Adrenal gland (tissue), 12 donors: Measurements from ENCODE around the gene TNFAIP8. TPM values are rescaled to one million over a fixed set of nuclear protein-coding genes. Genes with fewer than 3 reads are reported as not detected.
A peak's percentile ranks its signal among the peaks of the same experiment; 100 is the strongest.

Source experiments
- DNase-seq, 7 donors: peaks; one replicate each; pipeline ENCODE4 v3.0.0-alpha.2; 2019 to 2020
- H3K27ac ChIP-seq, 5 donors: fragments of 200-600 bp; sonication (generic) in 4 of 5; 1 replicate in 3 of 5; 2 replicates in 2 of 5; pipeline versions ENCODE4 v1.5.1 to v1.8.0; 2016 to 2020; ENCODE audit warnings: mild to moderate bottlenecking in 1 of 5
- H3K27me3 ChIP-seq: fragments of 200-600 bp; 2 replicates; pipeline ENCODE4 v1.8.0; 2021
- H3K36me3 ChIP-seq, 2 donors: fragments of 200-600 bp; replicated peaks in 1 of 2; 1 replicate in 1 of 2; 2 replicates in 1 of 2; pipeline versions ENCODE4 v1.5.1 to v1.8.0; 2018 to 2022
- H3K4me1 ChIP-seq, 2 donors: fragments of 200-600 bp; replicated peaks in 1 of 2; 1 replicate in 1 of 2; 2 replicates in 1 of 2; pipeline versions ENCODE4 v1.5.1 to v1.8.0; 2018 to 2021
- H3K4me3 ChIP-seq, 4 donors: fragments of 200-600 bp; sonication (generic) in 3 of 4; one replicate each; pipeline ENCODE4 v1.5.1; 2016 to 2018
- H3K9me3 ChIP-seq, 3 donors: fragments of 200-600 bp; sonication (generic) in 1 of 3; replicated peaks in 1 of 3; 1 replicate in 2 of 3; 2 replicates in 1 of 3; pipeline versions ENCODE4 v1.5.1 to v1.8.0; 2016 to 2021
- CTCF ChIP-seq, 6 experiments: fragments of 450-650 bp in 4 of 6; fragments of 200-600 bp in 2 of 6; sonication (generic) in 1 of 6; IDR thresholded peaks; 1 replicate in 5 of 6; 2 replicates in 1 of 6; pipeline versions ENCODE4 v1.5.1 to v1.8.0; 2016 to 2021; ENCODE audit warnings: antibody characterized with exemption in 6 of 6, mild to moderate bottlenecking in 2 of 6, moderate library complexity in 1 of 6
- POLR2A ChIP-seq, 2 donors: fragments of 450-650 bp; IDR thresholded peaks; one replicate each; pipeline ENCODE4 v1.6.1; 2017; ENCODE audit warnings: antibody characterized with exemption in 2 of 2, mild to moderate bottlenecking in 2 of 2, moderate library complexity in 1 of 2
- WGBS, 4 donors: extraction: QIAGEN DNeasy Blood & Tissue Kit in 2 of 4; methylation state at CpG; one replicate each; pipeline versions ENCODE4 v1.1.5 to v1.1.7; 2013 to 2017; 5-methylcytosine and 5-hydroxymethylcytosine counted together
- intact Hi-C, 2 donors: fragments of 100-400 bp; cut with DNase I; formaldehyde crosslinking; loops; one replicate each; pipeline versions ENCODE4 v1.14.1 to v1.15.0; 2022 to 2023
- polyA plus RNA-seq, 3 donors: library from polyadenylated mRNA; stranded (reverse); fragments of 200-250 nt in 2 of 3; fragments of 350-450 nt in 1 of 3; fragmentation: Illumina TruSeq in 1 of 3; extraction: RNeasy Lipid Tissue Mini Kit (QIAGEN cat#74804) in 1 of 3; gene quantifications; one replicate each; pipeline ENCODE4 v1.2.3, GENCODE V29; 2013 to 2014
- total RNA-seq, 9 donors: library from RNA; depleted of rRNA in 4 of 9; stranded (reverse); fragments of >200 nt in 4 of 9; fragments of 120-200 nt in 1 of 9; fragmentation: NEBNext Ultra II Directional in 1 of 9; extraction: Animal tissue kit (Norgen Biotek cat#: 25700) in 1 of 9; gene quantifications; one replicate each; pipeline versions ENCODE4 v1.1.0 to v1.2.4, GENCODE V29; 2013 to 2023
- donor health status: healthy with polysubstance abuse.
- donor health status: Bipolar disorder and iron deficiency.
- donor health status: DM: yes; HTN: yes; CAD: no.
- donor health status: DM: no; HTN: no; CAD: no.
- donor health status: DM: no; HTN: no; CAD: no.
- donor health status: DM: yes; HTN: yes; CAD: no.

Gene TNFAIP8
- total and polyA plus RNA-seq, 12 donors, result 1.4 to 12.7 (median 5.5) TPM

- Histone ChIP-seq H3K36me3 (no peaks in the 10 kb centered on the region), H3K27ac (no peak overlapping the region), H3K4me1 (peaks cover 6 to 28% of the 10 kb centered on the region in 2 donors), H3K4me3 (no peak overlapping the region), H3K9me3 (no peaks in the 10 kb centered on the region), H3K27me3 (no peaks in the 10 kb centered on the region)
- 81 to 95% (median 90%) methylated on average over 5 of the region's 5 CpGs for WGBS, 4 donors
- intact Hi-C loops, result no loop called here
- TF ChIP-seq CTCF (IDR thresholded peaks at IDR 0.05), result no peak
- no peak for TF ChIP-seq POLR2A (IDR thresholded peaks at IDR 0.05)
- no peak for DNase-seq
Observed at GRCh38 chr5:119388619-119389190, 32.9 kb downstream of the TNFAIP8 start.

- no peaks in the 10 kb centered on the region for H3K36me3 ChIP-seq
- H3K4me1 ChIP-seq, result peaks cover 6 to 28% of the 10 kb centered on the region in 2 donors
- H3K27ac ChIP-seq, result peak overlapping the region in 1 of 5 donors; percentile 41
- intact Hi-C loops, result no loop called here
- WGBS, 4 donors, result 65 to 79% (median 67%) methylated on average over 3 of the region's 3 CpGs
- TF ChIP-seq CTCF (IDR thresholded peaks at IDR 0.05), result no peak
- no peak for TF ChIP-seq POLR2A (IDR thresholded peaks at IDR 0.05)
- no peaks in the 10 kb centered on the region for H3K9me3 ChIP-seq
- no peak for DNase-seq
- no peak overlapping the region for H3K4me3 ChIP-seq
- H3K27me3 ChIP-seq, result no peaks in the 10 kb centered on the region
Observed at GRCh38 chr5:119389288-119390030, 33.6 kb downstream of the TNFAIP8 start.

- no peaks in the 10 kb centered on the region for H3K9me3 ChIP-seq
- H3K4me1 ChIP-seq, result peaks cover 6 to 28% of the 10 kb centered on the region in 2 donors
- no peaks in the 10 kb centered on the region for H3K27me3 ChIP-seq
- H3K4me3 ChIP-seq, result no peak overlapping the region
- 58 to 75% (median 69%) methylated on average over 2 of the region's 2 CpGs for WGBS, 4 donors
- no peak overlapping the region for H3K27ac ChIP-seq
- no peaks in the 10 kb centered on the region for H3K36me3 ChIP-seq
- no peak for DNase-seq
- TF ChIP-seq CTCF (IDR thresholded peaks at IDR 0.05) (no peak), POLR2A (IDR thresholded peaks at IDR 0.05) (no peak)
- intact Hi-C loops, result no loop called here
Observed at GRCh38 chr5:119390404-119390803, 34.6 kb downstream of the TNFAIP8 start.

DNA sequence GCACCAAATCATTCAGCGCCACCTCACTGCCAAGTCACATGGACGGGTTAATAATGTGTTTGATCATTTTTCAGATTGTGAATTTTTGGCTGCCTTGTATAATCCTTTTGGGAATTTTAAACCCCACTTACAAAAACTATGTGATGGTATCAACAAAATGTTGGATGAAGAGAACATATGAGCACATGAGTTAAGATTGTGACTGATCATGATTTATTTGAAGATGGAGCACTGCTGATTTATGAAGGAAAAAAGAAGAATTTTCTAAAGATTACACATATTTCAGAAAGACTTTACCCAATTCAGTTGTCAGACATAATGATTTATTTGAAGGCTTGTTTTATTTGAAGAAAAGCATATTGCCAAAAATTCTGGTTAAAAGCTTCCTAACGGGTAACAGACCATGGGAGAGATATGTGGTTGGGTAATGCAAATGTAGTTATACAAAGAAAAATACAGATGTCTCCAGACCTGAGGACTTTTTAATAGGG, 37.4 kb downstream of the TNFAIP8 start:
- 61 to 81% (median 68%) methylated on average over 3 of the region's 3 CpGs for WGBS, 4 donors
- intact Hi-C loops, result no loop called here
- Histone ChIP-seq H3K4me1 (peaks cover 0 to 9% of the 10 kb centered on the region in 2 donors), H3K4me3 (no peak overlapping the region), H3K36me3 (no peaks in the 10 kb centered on the region), H3K27me3 (no peaks in the 10 kb centered on the region), H3K27ac (no peak overlapping the region), H3K9me3 (no peaks in the 10 kb centered on the region)
- DNase-seq, result no peak
- TF ChIP-seq POLR2A (IDR thresholded peaks at IDR 0.05) (no peak), CTCF (IDR thresholded peaks at IDR 0.05) (no peak)
